A549 (cell line): ENCODE measurements around the gene OR5T3. TPM values are rescaled to one million over a fixed set of nuclear protein-coding genes. Genes with fewer than 3 reads are reported as not detected.

ENCODE experiments used
- ATAC-seq, 2 experiments: fragments of 200-7000 bp in 1 of 2; fragments of >200 bp in 1 of 2; cut with Nextera tagmentation in 1 of 2; cut with Tn5 transposase in 1 of 2; 3 replicates each; pipeline versions ENCODE4 v1.8.0 to v1.9.1; 2018 to 2020; ENCODE audit warnings: mild to moderate bottlenecking in 1 of 2, moderate library complexity in 1 of 2
- CTCF ChIA-PET: fragments of 300-600 bp; sonication (Branson Sonifier 250); formaldehyde crosslinking; extraction: SDS; loops from one replicate; lab custom pipeline; 2021; ENCODE audit warnings: antibody characterized with exemption, inconsistent platforms; lab: Yijun Ruan, JAX
- POLR2A ChIA-PET: fragments of 350-600 bp; formaldehyde crosslinking; extraction: SDS; loops from one replicate; lab custom pipeline; 2021; ENCODE audit warnings: antibody characterized with exemption, inconsistent platforms; lab: Yijun Ruan, JAX
- DNase-seq, 2 experiments: peaks; one replicate each; pipeline versions ENCODE4 v3.0.0 to v3.0.0-alpha.2; 2011 to 2016; ENCODE audit warnings: low read depth in 1 of 2, low spot score in 1 of 2
- FAIRE-seq: peaks from 2 replicates; lab custom pipeline; 2011; peaks lifted over from hg19 to GRCh38; lab: Jason Lieb, UNC
- H3K27ac ChIP-seq, 2 experiments: fragments of >200 bp; sonication (Bioruptor Twin); formaldehyde crosslinking; 3 replicates each; pipeline ENCODE4 v1.5.1; 2016 to 2017
- H3K4me1 ChIP-seq: fragments of >200 bp; sonication (Bioruptor Twin); formaldehyde crosslinking; 3 replicates; pipeline ENCODE4 v1.6.1; 2016
- H3K4me2 ChIP-seq: fragments of >200 bp; sonication (Bioruptor Twin); formaldehyde crosslinking; 3 replicates; pipeline ENCODE4 v1.6.1; 2016
- H3K4me3 ChIP-seq: fragments of >200 bp; sonication (Bioruptor Twin); formaldehyde crosslinking; 3 replicates; pipeline ENCODE4 v1.5.1; 2016
- H3K9me3 ChIP-seq: fragments of >200 bp; sonication (Bioruptor Twin); formaldehyde crosslinking; 3 replicates; pipeline ENCODE4 v1.6.1; 2016
- CBX2 ChIP-seq: fragments of 200-600 bp; sonication (generic); IDR thresholded peaks from 2 replicates; pipeline ENCODE4 v1.6.1; 2016; ENCODE audit warnings: low read depth, mild to moderate bottlenecking, borderline replicate concordance
- CBX8 ChIP-seq: fragments of 200-600 bp; sonication (generic); IDR thresholded peaks from 2 replicates; pipeline ENCODE4 v1.6.1; 2016
- EHF ChIP-seq: fragments of 250-450 bp; sonication (Bioruptor Pico); IDR thresholded peaks from 2 replicates; pipeline ENCODE4 v1.5.0; 2020; ENCODE audit warnings: mild to moderate bottlenecking
- FOSL2 ChIP-seq, 2 experiments: fragments of 450-650 bp in 1 of 2; fragments of >200 bp in 1 of 2; sonication (Bioruptor Twin) in 1 of 2; formaldehyde crosslinking; IDR thresholded peaks; 2 replicates each; pipeline versions ENCODE4 v1.5.0 to v1.6.1; 2016 to 2020; ENCODE audit warnings: mild to moderate bottlenecking in 1 of 2, moderate library complexity in 1 of 2
- HDAC2 ChIP-seq: fragments of 200-600 bp; sonication (generic); IDR thresholded peaks from 2 replicates; pipeline ENCODE4 v1.6.1; 2016
- HES2 ChIP-seq: fragments of >200 bp; sonication (Bioruptor Twin); formaldehyde crosslinking; IDR thresholded peaks from 2 replicates; pipeline ENCODE4 v1.6.1; 2016
- HEYL ChIP-seq: fragments of 250-450 bp; sonication (Bioruptor Pico); IDR thresholded peaks from 2 replicates; pipeline ENCODE4 v1.8.0; 2021; ENCODE audit warnings: mild to moderate bottlenecking, moderate library complexity
- HMGXB4 ChIP-seq: fragments of 250-450 bp; sonication (Bioruptor Pico); IDR thresholded peaks from 2 replicates; pipeline ENCODE4 v1.5.0; 2021; ENCODE audit warnings: mild to moderate bottlenecking, moderate library complexity, borderline replicate concordance
- HOXB5 ChIP-seq: fragments of 250-450 bp; sonication (Bioruptor Pico); IDR thresholded peaks from 2 replicates; pipeline ENCODE4 v1.5.0; 2020; ENCODE audit warnings: mild to moderate bottlenecking, moderate library complexity
- JUNB ChIP-seq: fragments of >200 bp; sonication (Bioruptor Twin); formaldehyde crosslinking; IDR thresholded peaks from 2 replicates; pipeline ENCODE4 v1.6.1; 2016
- KDM5A ChIP-seq: fragments of 200-600 bp; sonication (generic); IDR thresholded peaks from 2 replicates; pipeline ENCODE4 v1.6.1; 2016; ENCODE audit warnings: antibody characterized with exemption, mild to moderate bottlenecking
- MAFK ChIP-seq: fragments of 450-650 bp; IDR thresholded peaks from 2 replicates; pipeline ENCODE4 v1.6.1; 2014; ENCODE audit not compliant: partially characterized antibody
- NR3C1 ChIP-seq: fragments of >200 bp; sonication (Bioruptor Twin); formaldehyde crosslinking; IDR thresholded peaks from 3 replicates; pipeline ENCODE4 v1.6.1; 2017
- RFX5 ChIP-seq: fragments of 450-650 bp; IDR thresholded peaks from 2 replicates; pipeline ENCODE4 v1.7.1; 2014; ENCODE audit warnings: antibody characterized with exemption, mild to moderate bottlenecking, moderate library complexity
- RNF2 ChIP-seq: fragments of 200-600 bp; sonication (generic); IDR thresholded peaks from 2 replicates; pipeline ENCODE4 v1.6.1; 2016; ENCODE audit warnings: low read depth, mild to moderate bottlenecking, antibody characterized with exemption, moderate library complexity, borderline replicate concordance
- TFCP2L1 ChIP-seq: fragments of 250-450 bp; sonication (Bioruptor Pico); IDR thresholded peaks from 2 replicates; pipeline ENCODE4 v1.5.0; 2021; ENCODE audit warnings: mild to moderate bottlenecking
- USF2 ChIP-seq: fragments of 450-650 bp; IDR thresholded peaks from 2 replicates; pipeline ENCODE4 v1.6.1; 2014; ENCODE audit warnings: antibody characterized with exemption
- ZC3H11A ChIP-seq: fragments of 450-650 bp; IDR thresholded peaks from 2 replicates; pipeline ENCODE4 v1.6.1; 2014; ENCODE audit warnings: antibody characterized with exemption, mild to moderate bottlenecking
- ZFP36 ChIP-seq: fragments of 450-650 bp; IDR thresholded peaks from 2 replicates; pipeline ENCODE4 v1.6.1; 2014; ENCODE audit warnings: borderline replicate concordance; ENCODE audit not compliant: partially characterized antibody
- WGBS: methylation state at CpG from one replicate; pipeline ENCODE4 v1.1.6; 2017; ENCODE audit errors: missing lambda C conversion rate; 5-methylcytosine and 5-hydroxymethylcytosine counted together
- polyA plus RNA-seq, 4 experiments: library from polyadenylated mRNA; depleted of rRNA in 3 of 4; stranded (reverse); fragments of >200 nt; fragmentation: RNase III in 1 of 4; extraction: RNeasy Plus Mini Kit Qiagen cat#74134 plus additional on column Dnase treatment in 1 of 4; gene quantifications; 2 replicates in 3 of 4; 3 replicates in 1 of 4; pipeline ENCODE4 v1.2.3, GENCODE V29; 2011 to 2017
- TF ChIP-seq, protein P1 (sequence below): fragments of >200 bp; sonication (Bioruptor Twin); formaldehyde crosslinking; IDR thresholded peaks from 3 replicates; pipeline ENCODE4 v1.5.1; 2016
- TF ChIP-seq, protein P2 (sequence below): fragments of >200 bp; sonication (Bioruptor Twin); formaldehyde crosslinking; IDR thresholded peaks from 3 replicates; pipeline ENCODE4 v1.6.1; 2016

Gene OR5T3
- polyA plus RNA-seq, 2 of the 4 experiments (the other 2 are of a cell fraction), result not detected

DNA sequence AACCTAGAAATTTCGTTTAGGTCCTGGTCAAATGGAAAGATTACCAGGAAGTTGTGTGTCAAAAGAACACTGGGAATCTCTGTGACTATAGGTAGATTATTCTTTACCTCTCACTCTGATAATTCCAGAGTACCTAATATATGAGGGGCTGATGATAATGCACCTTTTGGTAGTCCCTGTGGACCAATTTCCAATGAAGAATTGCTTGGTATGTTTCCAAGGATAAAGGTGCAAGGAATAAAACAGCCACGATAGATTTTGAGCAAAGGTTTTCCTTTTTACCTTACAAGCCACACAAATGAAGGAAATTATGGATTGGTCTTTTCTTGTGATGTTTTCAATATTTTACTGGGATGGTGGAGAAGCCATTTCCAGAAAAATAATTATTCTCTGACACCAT, 40.1 kb downstream of the OR5T3 start, which contains the start of gene OR8H1:
OR8H1 (minus strand) TSS at position 101 of the 400 bp plus-strand sequence. CDS start 1,192 bp downstream, outside the sequence.
- H3K4me1 ChIP-seq, result no peaks in the 10 kb centered on the region
- H3K4me2 ChIP-seq, result no peak within 1 kb of the TSS
- no peak within 1 kb of the TSS for H3K27ac ChIP-seq
- H3K9me3 ChIP-seq, result no peaks in the 10 kb centered on the region
- H3K4me3 ChIP-seq, result no peak within 1 kb of the TSS
- POLR2A ChIA-PET, result interaction anchor here (0.7 kb wide), 1 partner anchor 38 kb away, joined by 3 read pairs; no protein-coding TSS in a partner anchor
- FAIRE-seq (no peak), DNase-seq (no peak), ATAC-seq (no peak)
- TF ChIP-seq KDM5A (no peak), HEYL (CRISPR knock-in tag) (no peak), RFX5 (no peak), CBX8 (no peak), FOSL2 (IDR thresholded peaks at IDR 0.05) (no peak), FOSL2 (CRISPR knock-in tag; IDR thresholded peaks at IDR 0.05) (no peak), ZFP36 (no peak), TFCP2L1 (CRISPR knock-in tag) (no peak), MAFK (no peak), CBX2 (no peak), HDAC2 (no peak)
- TF ChIP-seq, protein P1, sequence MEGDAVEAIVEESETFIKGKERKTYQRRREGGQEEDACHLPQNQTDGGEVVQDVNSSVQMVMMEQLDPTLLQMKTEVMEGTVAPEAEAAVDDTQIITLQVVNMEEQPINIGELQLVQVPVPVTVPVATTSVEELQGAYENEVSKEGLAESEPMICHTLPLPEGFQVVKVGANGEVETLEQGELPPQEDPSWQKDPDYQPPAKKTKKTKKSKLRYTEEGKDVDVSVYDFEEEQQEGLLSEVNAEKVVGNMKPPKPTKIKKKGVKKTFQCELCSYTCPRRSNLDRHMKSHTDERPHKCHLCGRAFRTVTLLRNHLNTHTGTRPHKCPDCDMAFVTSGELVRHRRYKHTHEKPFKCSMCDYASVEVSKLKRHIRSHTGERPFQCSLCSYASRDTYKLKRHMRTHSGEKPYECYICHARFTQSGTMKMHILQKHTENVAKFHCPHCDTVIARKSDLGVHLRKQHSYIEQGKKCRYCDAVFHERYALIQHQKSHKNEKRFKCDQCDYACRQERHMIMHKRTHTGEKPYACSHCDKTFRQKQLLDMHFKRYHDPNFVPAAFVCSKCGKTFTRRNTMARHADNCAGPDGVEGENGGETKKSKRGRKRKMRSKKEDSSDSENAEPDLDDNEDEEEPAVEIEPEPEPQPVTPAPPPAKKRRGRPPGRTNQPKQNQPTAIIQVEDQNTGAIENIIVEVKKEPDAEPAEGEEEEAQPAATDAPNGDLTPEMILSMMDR, result no peak
- CTCF ChIA-PET, result no interaction called here
- WGBS, result 1% methylated on average over 2 of the region's 2 CpGs

GRCh38 chr11:56296898-56297297, 44.8 kb downstream of the OR5T3 start:
- no peak overlapping the region for H3K4me2 ChIP-seq
- DNase-seq (no peak), ATAC-seq (no peak)
- H3K4me1 ChIP-seq, result no peaks in the 10 kb centered on the region
- H3K9me3 ChIP-seq, result no peaks in the 10 kb centered on the region
- CTCF ChIA-PET, result no interaction called here
- POLR2A ChIA-PET, result no interaction called here
- TF ChIP-seq HMGXB4 (CRISPR knock-in tag) (no peak), CBX2 (no peak), NR3C1 (no peak), HOXB5 (CRISPR knock-in tag) (no peak), FOSL2 (IDR thresholded peaks at IDR 0.05) (no peak), FOSL2 (CRISPR knock-in tag; IDR thresholded peaks at IDR 0.05) (no peak), EHF (CRISPR knock-in tag) (no peak), ZC3H11A (no peak), USF2 (no peak), RFX5 (no peak), JUNB (no peak), RNF2 (no peak), KDM5A (no peak), TFCP2L1 (CRISPR knock-in tag) (no peak), HES2 (no peak)
- TF ChIP-seq, protein P2, sequence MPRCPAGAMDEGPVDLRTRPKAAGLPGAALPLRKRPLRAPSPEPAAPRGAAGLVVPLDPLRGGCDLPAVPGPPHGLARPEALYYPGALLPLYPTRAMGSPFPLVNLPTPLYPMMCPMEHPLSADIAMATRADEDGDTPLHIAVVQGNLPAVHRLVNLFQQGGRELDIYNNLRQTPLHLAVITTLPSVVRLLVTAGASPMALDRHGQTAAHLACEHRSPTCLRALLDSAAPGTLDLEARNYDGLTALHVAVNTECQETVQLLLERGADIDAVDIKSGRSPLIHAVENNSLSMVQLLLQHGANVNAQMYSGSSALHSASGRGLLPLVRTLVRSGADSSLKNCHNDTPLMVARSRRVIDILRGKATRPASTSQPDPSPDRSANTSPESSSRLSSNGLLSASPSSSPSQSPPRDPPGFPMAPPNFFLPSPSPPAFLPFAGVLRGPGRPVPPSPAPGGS, result no peak
- TF ChIP-seq, all 56 proteins: peak for 0
- 18% methylated on average over 4 of the region's 4 CpGs for WGBS
- FAIRE-seq, result no peak
- no peak overlapping the region for H3K4me3 ChIP-seq
- H3K27ac ChIP-seq, result no peak overlapping the region

Other genes with a start within 250 kb of the OR5T3 start
- not detected in 2 replicates for gene OR5AS1, start 224.6 kb upstream of the OR5T3 start, polyA plus RNA-seq (2011; rRNA removed)
- gene OR5AS1, start 224.6 kb upstream of the OR5T3 start, polyA plus RNA-seq (2017; fragmentation: RNase III; extraction: RNeasy Plus Mini Kit Qiagen cat#74134 plus additional on column Dnase treatment), result not detected in 3 replicates
- gene OR8I2, start 158.9 kb upstream of the OR5T3 start, polyA plus RNA-seq (2011; rRNA removed), result not detected in 2 replicates
- not detected in 3 replicates for gene OR8I2, start 158.9 kb upstream of the OR5T3 start, polyA plus RNA-seq (2017; fragmentation: RNase III; extraction: RNeasy Plus Mini Kit Qiagen cat#74134 plus additional on column Dnase treatment)
- not detected in 2 replicates for gene OR8H2, start 148.6 kb upstream of the OR5T3 start, polyA plus RNA-seq (2011; rRNA removed)
- gene OR8H2, start 148.6 kb upstream of the OR5T3 start, polyA plus RNA-seq (2017; fragmentation: RNase III; extraction: RNeasy Plus Mini Kit Qiagen cat#74134 plus additional on column Dnase treatment), result not detected in 3 replicates
- not detected in 2 replicates for gene OR8H3, start 129.9 kb upstream of the OR5T3 start, polyA plus RNA-seq (2011; rRNA removed)
- gene OR8H3, start 129.9 kb upstream of the OR5T3 start, polyA plus RNA-seq (2017; fragmentation: RNase III; extraction: RNeasy Plus Mini Kit Qiagen cat#74134 plus additional on column Dnase treatment), result not detected in 3 replicates
- not detected in 2 replicates for gene OR8J3, start 112.1 kb upstream of the OR5T3 start, polyA plus RNA-seq (2011; rRNA removed)
- not detected in 3 replicates for gene OR8J3, start 112.1 kb upstream of the OR5T3 start, polyA plus RNA-seq (2017; fragmentation: RNase III; extraction: RNeasy Plus Mini Kit Qiagen cat#74134 plus additional on column Dnase treatment)
- not detected in 2 replicates for gene OR8K5, start 91.9 kb upstream of the OR5T3 start, polyA plus RNA-seq (2011; rRNA removed)
- not detected in 3 replicates for gene OR8K5, start 91.9 kb upstream of the OR5T3 start, polyA plus RNA-seq (2017; fragmentation: RNase III; extraction: RNeasy Plus Mini Kit Qiagen cat#74134 plus additional on column Dnase treatment)
- gene OR5J2, start 75.6 kb upstream of the OR5T3 start, polyA plus RNA-seq (2011; rRNA removed), result not detected in 2 replicates
- gene OR5J2, start 75.6 kb upstream of the OR5T3 start, polyA plus RNA-seq (2017; fragmentation: RNase III; extraction: RNeasy Plus Mini Kit Qiagen cat#74134 plus additional on column Dnase treatment), result not detected in 3 replicates
- not detected in 2 replicates for gene OR5T2, start 18.0 kb upstream of the OR5T3 start, polyA plus RNA-seq (2011; rRNA removed)
- not detected in 3 replicates for gene OR5T2, start 18.0 kb upstream of the OR5T3 start, polyA plus RNA-seq (2017; fragmentation: RNase III; extraction: RNeasy Plus Mini Kit Qiagen cat#74134 plus additional on column Dnase treatment)
- not detected in 2 replicates for gene OR5T1, start 21.9 kb downstream of the OR5T3 start, polyA plus RNA-seq (2011; rRNA removed)
- not detected in 3 replicates for gene OR5T1, start 21.9 kb downstream of the OR5T3 start, polyA plus RNA-seq (2017; fragmentation: RNase III; extraction: RNeasy Plus Mini Kit Qiagen cat#74134 plus additional on column Dnase treatment)
- gene OR8H1, start 40.0 kb downstream of the OR5T3 start, polyA plus RNA-seq (2011; rRNA removed), result not detected in 2 replicates
- gene OR8H1, start 40.0 kb downstream of the OR5T3 start, polyA plus RNA-seq (2017; fragmentation: RNase III; extraction: RNeasy Plus Mini Kit Qiagen cat#74134 plus additional on column Dnase treatment), result not detected in 3 replicates
- not detected in 2 replicates for gene OR8K3, start 62.9 kb downstream of the OR5T3 start, polyA plus RNA-seq (2011; rRNA removed)
- gene OR8K3, start 62.9 kb downstream of the OR5T3 start, polyA plus RNA-seq (2017; fragmentation: RNase III; extraction: RNeasy Plus Mini Kit Qiagen cat#74134 plus additional on column Dnase treatment), result not detected in 3 replicates
- not detected in 2 replicates for gene OR8K1, start 93.8 kb downstream of the OR5T3 start, polyA plus RNA-seq (2011; rRNA removed)
- not detected in 3 replicates for gene OR8K1, start 93.8 kb downstream of the OR5T3 start, polyA plus RNA-seq (2017; fragmentation: RNase III; extraction: RNeasy Plus Mini Kit Qiagen cat#74134 plus additional on column Dnase treatment)
- gene OR8J1, start 102.0 kb downstream of the OR5T3 start, polyA plus RNA-seq (2011; rRNA removed), result not detected in 2 replicates
- not detected in 3 replicates for gene OR8J1, start 102.0 kb downstream of the OR5T3 start, polyA plus RNA-seq (2017; fragmentation: RNase III; extraction: RNeasy Plus Mini Kit Qiagen cat#74134 plus additional on column Dnase treatment)
- gene OR8U1, start 123.4 kb downstream of the OR5T3 start, polyA plus RNA-seq (2011; rRNA removed), result not detected in 2 replicates
- gene OR8U1, start 123.4 kb downstream of the OR5T3 start, polyA plus RNA-seq (2017; fragmentation: RNase III; extraction: RNeasy Plus Mini Kit Qiagen cat#74134 plus additional on column Dnase treatment), result not detected in 3 replicates
- gene OR5AL1, start 160.4 kb downstream of the OR5T3 start, polyA plus RNA-seq (2011; rRNA removed), result not detected in 2 replicates
- gene OR5AL1, start 160.4 kb downstream of the OR5T3 start, polyA plus RNA-seq (2017; fragmentation: RNase III; extraction: RNeasy Plus Mini Kit Qiagen cat#74134 plus additional on column Dnase treatment), result not detected in 3 replicates
- not detected in 2 replicates for gene OR5M3, start 221.1 kb downstream of the OR5T3 start, polyA plus RNA-seq (2011; rRNA removed)
- not detected in 3 replicates for gene OR5M3, start 221.1 kb downstream of the OR5T3 start, polyA plus RNA-seq (2017; fragmentation: RNase III; extraction: RNeasy Plus Mini Kit Qiagen cat#74134 plus additional on column Dnase treatment)
- gene OR5M8, start 239.1 kb downstream of the OR5T3 start, polyA plus RNA-seq (2011; rRNA removed), result not detected in 2 replicates
- gene OR5M8, start 239.1 kb downstream of the OR5T3 start, polyA plus RNA-seq (2017; fragmentation: RNase III; extraction: RNeasy Plus Mini Kit Qiagen cat#74134 plus additional on column Dnase treatment), result not detected in 3 replicates